Measurements from ENCODE around the gene GRIN3A.
"Not testable (repeated sequence)": the region's sequence is repeated elsewhere in the genome, so short reads cannot be mapped to it uniquely, and the experiment has no call there.

GRIN3A gene

DNA sequence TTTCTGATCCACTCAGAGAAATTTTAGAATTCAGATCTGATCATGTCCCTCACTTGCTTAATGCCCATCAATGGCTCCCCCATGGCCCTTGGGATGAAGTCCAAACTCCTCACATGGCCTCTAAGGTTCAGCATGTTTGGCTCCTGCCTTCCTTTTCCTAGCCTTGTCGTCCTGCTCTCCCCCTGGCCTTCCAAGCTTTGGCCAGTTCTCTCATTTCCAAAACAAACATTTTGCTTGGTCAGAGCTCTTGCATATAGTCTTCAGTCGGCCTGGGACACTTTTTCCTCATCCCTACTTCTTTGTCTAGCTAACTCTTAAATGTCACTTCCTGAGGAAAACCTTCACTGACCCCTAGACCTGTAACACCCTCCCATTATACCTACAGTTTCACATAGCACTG is 106.6 kb downstream of the GRIN3A start:
- DNase-seq = no peak

- no peak for DNase-seq
These were observed 108.8 kb downstream of the GRIN3A start for GRCh38 chr9:101629636-101630035.

DNA sequence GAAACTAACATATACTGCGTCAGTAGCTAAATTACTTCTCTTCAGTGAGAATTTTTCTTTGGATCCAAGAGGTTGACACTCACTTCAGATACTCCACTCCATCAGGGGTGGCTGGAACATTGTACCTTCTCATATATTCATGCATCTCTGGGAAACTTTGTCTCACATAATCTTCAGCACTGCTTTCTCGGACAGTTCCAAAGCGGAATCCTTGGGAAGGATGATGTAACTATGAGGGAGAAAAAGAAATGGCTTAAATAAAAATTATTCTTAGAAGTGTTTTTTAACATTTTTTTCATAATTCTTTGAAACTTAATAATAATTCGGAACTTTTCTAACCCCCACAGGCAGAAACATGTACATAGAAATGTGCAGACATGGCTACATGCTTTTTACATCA is 110.3 kb downstream of the GRIN3A start:
- DNase-seq = no peak

GRCh38 chr9:101626295-101626694 is 112.2 kb downstream of the GRIN3A start:
- DNase-seq = no peak

- DNase-seq = no peak
These were observed 112.6 kb downstream of the GRIN3A start for GRCh38 chr9:101625876-101626275.

DNA sequence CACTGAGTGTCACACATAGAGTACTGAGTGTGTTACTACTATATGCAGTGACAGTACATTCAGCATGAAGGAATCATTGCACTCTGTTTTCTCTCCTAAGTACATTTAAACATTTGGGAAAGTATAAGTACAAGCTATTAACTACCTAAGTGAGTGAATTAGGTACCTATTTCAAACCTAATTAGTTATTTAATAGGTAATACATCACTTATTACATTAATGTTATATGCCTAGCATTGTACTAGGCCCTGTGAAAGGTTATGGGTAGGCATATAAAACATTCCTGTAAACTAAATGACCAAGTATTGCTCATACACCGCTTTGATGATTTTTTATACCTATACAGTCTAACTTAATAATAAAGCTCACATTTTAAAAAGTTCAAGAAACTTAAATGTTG is 118.0 kb downstream of the GRIN3A start:
- DNase-seq = no peak

DNA sequence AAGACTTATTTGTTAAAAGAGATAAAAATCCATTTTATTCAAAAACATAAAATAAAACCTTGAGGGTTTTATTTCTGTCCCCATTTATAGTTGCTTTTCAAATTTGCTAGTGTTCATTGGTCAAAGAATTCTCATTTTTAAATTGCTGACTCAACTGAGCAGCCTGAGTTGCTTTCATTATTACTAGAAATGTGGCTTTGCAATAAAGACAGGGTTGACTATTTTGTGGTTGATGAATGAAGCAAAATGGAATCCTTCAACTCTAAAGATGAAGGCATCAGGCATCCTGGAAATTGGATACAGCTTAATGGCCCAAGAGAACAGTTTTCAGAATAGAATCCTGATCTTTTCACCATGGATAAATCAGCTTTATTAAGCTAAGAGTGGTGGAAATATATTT is 119.7 kb downstream of the GRIN3A start:
- no peak for DNase-seq

GRCh38 chr9:101605547-101605946 is 132.9 kb downstream of the GRIN3A start:
- DNase-seq = no peak

DNA sequence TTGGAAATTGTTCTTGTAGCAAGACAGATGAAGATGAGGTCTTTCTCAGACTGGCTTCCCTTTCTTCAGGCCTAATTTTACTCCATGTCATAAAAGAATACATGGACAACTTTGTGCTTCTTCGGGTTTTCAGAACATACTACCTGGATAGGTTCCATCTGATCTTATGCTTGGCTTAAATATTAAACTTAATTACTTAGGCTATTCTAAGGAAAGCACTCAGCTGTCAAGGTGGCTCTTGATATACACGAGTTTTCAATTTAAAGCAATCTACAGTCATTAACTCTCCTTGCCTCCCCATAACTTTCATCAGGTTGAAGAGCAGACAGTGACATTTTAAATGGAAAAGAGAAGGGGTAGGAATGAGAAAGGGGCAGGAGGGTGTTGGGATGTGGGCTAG is 134.2 kb downstream of the GRIN3A start:
- no peak for DNase-seq

GRCh38 chr9:101601904-101602765 is 136.3 kb downstream of the GRIN3A start:
- DNase-seq = peak; percentile 13

- no peak for DNase-seq
These were observed 143.7 kb downstream of the GRIN3A start, which contains the start of gene PPP3R2 for GRCh38 chr9:101594796-101595195. Gene PPP3R2 (minus strand): TSS chr9:101594969. CDS start chr9:101594921, 48 bp downstream.

GRCh38 chr9:101593345-101593744 is 145.1 kb downstream of the GRIN3A start:
- DNase-seq = no peak

DNA sequence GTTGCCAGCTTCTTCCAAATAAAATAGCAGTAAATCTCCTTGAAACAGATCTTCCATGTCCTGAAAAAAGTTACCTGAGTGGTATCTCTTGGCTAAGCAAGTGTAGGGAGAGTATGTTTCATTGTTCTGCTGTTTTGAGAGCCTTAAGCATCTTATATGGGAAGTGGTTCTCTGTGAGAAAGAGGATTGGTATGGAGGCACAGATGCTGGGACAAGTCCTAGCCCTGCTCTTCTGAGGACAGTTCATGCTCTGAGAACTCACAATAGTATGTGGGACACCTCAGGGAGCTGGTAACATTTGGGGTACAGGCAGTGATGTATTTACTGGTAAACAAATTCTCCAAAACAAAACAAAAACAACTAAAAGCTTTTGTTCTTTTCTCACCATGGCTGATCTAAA is 145.7 kb downstream of the GRIN3A start:
- DNase-seq = no peak

GRCh38 chr9:101591787-101592446 is 146.5 kb downstream of the GRIN3A start:
- no peak for DNase-seq

- DNase-seq = no peak
These were observed 147.5 kb downstream of the GRIN3A start for GRCh38 chr9:101590901-101591300.

GRCh38 chr9:101590074-101590473 is 148.4 kb downstream of the GRIN3A start:
- DNase-seq = not testable (repeated sequence)

- no peak for DNase-seq
These were observed 151.0 kb downstream of the GRIN3A start for GRCh38 chr9:101587332-101588043.

DNA sequence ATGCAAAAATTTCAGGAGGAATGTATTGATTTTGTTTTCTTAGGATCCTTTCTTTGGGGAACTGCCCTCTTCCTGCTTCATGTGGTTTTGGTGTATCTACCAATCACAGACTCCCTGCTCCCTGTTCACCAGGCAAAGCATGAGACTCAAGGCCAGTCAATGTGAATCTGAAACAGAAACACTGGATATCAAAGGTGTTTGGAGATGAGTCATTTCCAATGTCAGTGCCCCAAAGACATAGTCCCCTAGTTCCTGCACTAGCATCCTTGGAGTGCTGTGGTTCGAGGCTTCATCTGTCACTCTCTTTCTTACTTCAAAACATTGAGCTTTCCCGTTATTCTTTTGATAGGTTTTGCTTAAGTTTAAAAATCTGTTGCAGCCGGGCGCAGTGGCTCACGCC is 151.8 kb downstream of the GRIN3A start:
- no peak for DNase-seq

DNA sequence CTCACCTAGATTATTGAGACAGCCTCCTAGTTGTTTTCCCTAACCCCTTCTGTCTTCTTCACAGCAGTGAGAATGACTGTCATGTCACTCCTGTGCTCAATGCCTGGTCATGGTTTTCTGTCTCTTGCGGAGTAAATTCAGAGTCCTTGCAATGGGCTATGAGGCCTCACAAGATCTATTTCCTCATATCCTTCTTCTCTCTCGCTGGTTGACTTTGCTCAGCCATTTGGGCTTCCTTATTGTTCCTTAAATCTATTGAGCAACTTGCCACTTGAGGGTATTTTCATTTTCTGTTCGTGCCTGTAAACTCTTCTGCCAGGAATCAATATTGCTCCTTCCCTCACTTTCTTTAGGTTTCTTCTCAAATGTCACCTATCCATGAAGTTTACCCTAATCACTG is 152.7 kb downstream of the GRIN3A start:
- DNase-seq = no peak

GRCh38 chr9:101582553-101582952 is 155.9 kb downstream of the GRIN3A start:
- no peak for DNase-seq

DNA sequence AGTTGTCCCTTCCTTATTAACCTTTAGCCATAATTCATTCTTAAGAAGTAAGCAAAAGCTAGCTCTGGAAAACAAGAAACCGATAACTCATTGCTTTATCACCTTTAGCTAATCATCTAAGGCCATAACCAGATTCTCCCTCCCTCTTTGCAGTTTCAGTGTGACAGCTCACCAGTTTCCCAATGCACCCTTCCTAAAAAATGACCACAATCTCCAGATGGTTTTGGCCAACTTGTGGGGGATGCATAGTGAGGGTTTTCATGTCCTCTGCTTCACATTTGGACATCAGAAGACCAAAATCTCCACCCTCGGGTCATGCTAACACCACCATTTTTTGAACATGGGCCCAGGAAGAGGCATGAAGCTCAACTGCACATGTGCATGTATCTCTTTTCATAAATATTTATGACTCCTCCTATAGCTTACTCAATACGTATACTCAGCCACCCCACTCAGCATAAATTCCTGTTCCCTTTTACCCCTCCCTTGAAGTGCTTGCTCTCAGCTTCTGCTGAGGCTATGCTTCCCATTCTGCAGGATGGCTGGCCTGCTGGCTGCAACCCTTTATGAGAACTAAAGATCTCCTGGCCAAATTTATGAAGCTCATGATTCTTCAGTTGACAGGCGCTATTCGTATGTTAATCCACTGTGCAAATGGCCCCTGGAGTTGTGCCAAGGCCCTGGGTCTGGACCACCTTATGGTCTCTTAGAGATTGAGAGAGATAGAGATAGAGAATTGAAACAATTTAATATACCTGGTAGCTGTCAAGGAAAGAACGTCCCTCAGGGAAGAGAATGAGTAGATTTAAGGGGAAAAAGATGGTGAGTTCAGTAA is 158.5 kb downstream of the GRIN3A start:
- DNase-seq = no peak

DNA sequence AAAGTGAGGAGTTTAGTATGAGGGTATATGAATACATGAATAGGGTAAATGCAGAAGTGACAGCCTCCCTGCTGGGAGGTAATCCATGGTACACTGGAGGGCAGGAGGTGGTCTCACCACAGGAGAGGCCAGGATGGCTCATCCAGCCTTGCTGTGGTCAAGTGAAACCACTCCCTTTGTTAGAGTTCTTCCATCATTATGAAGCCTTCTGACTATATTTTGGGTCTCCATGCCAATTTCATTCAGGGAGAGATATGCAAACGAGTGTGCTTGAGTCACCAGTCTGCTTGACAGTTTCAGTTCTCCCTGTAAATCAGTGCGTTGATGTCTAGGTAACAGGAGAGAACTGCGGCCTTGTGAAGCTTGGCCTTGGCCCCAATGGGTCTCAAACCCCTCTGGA is 160.1 kb downstream of the GRIN3A start:
- no peak for DNase-seq
